CD4-positive, alpha-beta T cell treated with Interleukin-2 at 100 ng/mL for 4 hours (primary cell): Measurements from ENCODE around the gene MEIOSIN.
"Not testable (repeated sequence)": the region's sequence is repeated elsewhere in the genome, so short reads cannot be mapped to it uniquely, and the experiment has no call there.

Experiments used
- DNase-seq: peaks from one replicate; pipeline ENCODE4 v3.0.0-alpha.2; 2020; ENCODE audit warnings: low spot score

MEIOSIN gene

GRCh38 chr19:45733160-45733810 lies at the start of gene MEIOSIN:
MEIOSIN (plus strand) TSS chr19:45733439; CDS start chr19:45735377, 1,938 bp downstream.
- DNase-seq: no peak

- DNase-seq: not testable (repeated sequence)
These were observed 48.2 kb upstream of the MEIOSIN start for GRCh38 chr19:45685045-45685444.

GRCh38 chr19:45687599-45687998 lies 45.6 kb upstream of the MEIOSIN start:
- DNase-seq: no peak

- peak; percentile 93 for DNase-seq
These were observed 41.6 kb upstream of the MEIOSIN start, which contains the start of gene SNRPD2 for GRCh38 chr19:45691516-45692186. SNRPD2 (minus strand) TSS chr19:45691953; CDS start chr19:45691888, 65 bp downstream.

GRCh38 chr19:45692187-45693105 lies 40.8 kb upstream of the MEIOSIN start, which contains the start of gene QPCTL:
QPCTL (plus strand) TSS chr19:45692666; CDS start chr19:45692704, 38 bp downstream.
- peak; percentile 98 for DNase-seq

GRCh38 chr19:45693106-45693788 lies 40.0 kb upstream of the MEIOSIN start:
- peak; percentile 68 for DNase-seq

- no peak for DNase-seq
These were observed 31.6 kb upstream of the MEIOSIN start for GRCh38 chr19:45701676-45702075.

GRCh38 chr19:45705115-45705514 lies 28.1 kb upstream of the MEIOSIN start:
- no peak for DNase-seq

GRCh38 chr19:45705710-45706415 lies 27.4 kb upstream of the MEIOSIN start:
- no peak for DNase-seq

- DNase-seq: no peak
These were observed 22.7 kb upstream of the MEIOSIN start for GRCh38 chr19:45710356-45711130.

- no peak for DNase-seq
These were observed 21.2 kb upstream of the MEIOSIN start for GRCh38 chr19:45711851-45712698.

- DNase-seq: no peak
These were observed 20.6 kb upstream of the MEIOSIN start for GRCh38 chr19:45712699-45713067.

GRCh38 chr19:45713141-45713540 lies 20.1 kb upstream of the MEIOSIN start:
- no peak for DNase-seq

GRCh38 chr19:45715139-45715538 lies 18.1 kb upstream of the MEIOSIN start:
- DNase-seq: no peak

- DNase-seq: peak; percentile 11
These were observed 16.7 kb upstream of the MEIOSIN start for GRCh38 chr19:45716359-45717130.

- peak; percentile 98 for DNase-seq
These were observed 15.9 kb upstream of the MEIOSIN start for GRCh38 chr19:45717131-45717982.

GRCh38 chr19:45717983-45718650 lies 15.1 kb upstream of the MEIOSIN start:
- no peak for DNase-seq
